ENCODE measurements around the gene SAV1. TPM values are rescaled to one million over a fixed set of nuclear protein-coding genes. Genes with fewer than 3 reads are reported as not detected.
A peak's percentile ranks its signal among the peaks of the same experiment; 100 is the strongest.

The SAV1 gene
- polyA plus RNA-seq, 1 of the 3 experiments (the other 2 are of a cell fraction): 8.9 TPM

DNA sequence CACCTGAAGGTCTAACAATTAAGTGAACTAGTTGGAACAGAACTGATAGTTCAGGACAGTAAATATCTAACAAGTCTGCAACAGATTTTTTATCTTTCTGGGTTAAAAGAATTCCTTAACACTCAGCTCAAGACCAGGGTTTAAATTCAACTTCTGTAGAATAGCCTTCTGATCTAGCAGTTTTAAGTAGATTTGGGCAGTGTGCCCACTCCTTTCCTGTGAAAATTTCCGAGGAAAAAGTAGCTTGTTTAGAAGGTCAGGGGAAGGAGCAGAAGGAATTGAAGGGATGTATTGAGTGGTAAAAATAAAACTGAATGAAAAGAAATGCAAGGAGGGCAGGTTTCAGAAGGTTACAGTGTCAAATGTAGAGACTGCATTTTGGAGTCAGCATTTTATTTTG lies 62.3 kb downstream of the SAV1 start:
- 0% methylated on average over 1 of the region's 1 CpG for WGBS (ENCODE audit: low lambda C conversion rate)
- peaks cover 0 to 18% of the 10 kb centered on the region in 2 experiments; a peak in 3 of 4 replicates for H3K4me1 ChIP-seq (ENCODE audit: control insufficient read depth in 1 of 2, insufficient read depth in 2 of 2, low read depth in 1 of 2, low read length in 1 of 2)
- CTCF ChIA-PET: interaction anchor here (0.7 to 3.5 kb wide), 5 partner anchors 9 to 172 kb away, joined by 3 to 14 read pairs (median 3); no protein-coding TSS in a partner anchor
- H2AFZ ChIP-seq (ENCODE audit: low read depth): no peak overlapping the region
- no peaks in the 10 kb centered on the region for H4K20me1 ChIP-seq (ENCODE audit: insufficient read depth)
- no peak overlapping the region for H3K9ac ChIP-seq
- H3K9me2 ChIP-seq: no peaks in the 10 kb centered on the region
- DNase-seq: no peak
- H3F3A ChIP-seq (replicated peaks; ENCODE audit: insufficient read depth): peaks cover 6% of the 10 kb centered on the region
- H3K4me2 ChIP-seq: no peak overlapping the region
- H3K36me3 ChIP-seq (replicated peaks in 1 of 2; ENCODE audit: control insufficient read depth in 1 of 2, insufficient read depth in 2 of 2, low read length in 1 of 2): peaks cover 0 to 8% of the 10 kb centered on the region in 2 experiments
- no peaks in the 10 kb centered on the region for H3K9me3 ChIP-seq
- POLR2A ChIA-PET: no interaction called here
- TF ChIP-seq POLR2AphosphoS5 (IDR thresholded peaks at IDR 0.05; ENCODE audit: low read depth, low read length) (no peak), RFX5 (IDR thresholded peaks at IDR 0.05; ENCODE audit: low read length) (no peak)
- TF ChIP-seq, protein P1, sequence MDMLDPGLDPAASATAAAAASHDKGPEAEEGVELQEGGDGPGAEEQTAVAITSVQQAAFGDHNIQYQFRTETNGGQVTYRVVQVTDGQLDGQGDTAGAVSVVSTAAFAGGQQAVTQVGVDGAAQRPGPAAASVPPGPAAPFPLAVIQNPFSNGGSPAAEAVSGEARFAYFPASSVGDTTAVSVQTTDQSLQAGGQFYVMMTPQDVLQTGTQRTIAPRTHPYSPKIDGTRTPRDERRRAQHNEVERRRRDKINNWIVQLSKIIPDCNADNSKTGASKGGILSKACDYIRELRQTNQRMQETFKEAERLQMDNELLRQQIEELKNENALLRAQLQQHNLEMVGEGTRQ (IDR thresholded peaks at IDR 0.05; ENCODE audit: borderline replicate concordance, low read depth, low read length): no peak
- TF ChIP-seq, protein P2, sequence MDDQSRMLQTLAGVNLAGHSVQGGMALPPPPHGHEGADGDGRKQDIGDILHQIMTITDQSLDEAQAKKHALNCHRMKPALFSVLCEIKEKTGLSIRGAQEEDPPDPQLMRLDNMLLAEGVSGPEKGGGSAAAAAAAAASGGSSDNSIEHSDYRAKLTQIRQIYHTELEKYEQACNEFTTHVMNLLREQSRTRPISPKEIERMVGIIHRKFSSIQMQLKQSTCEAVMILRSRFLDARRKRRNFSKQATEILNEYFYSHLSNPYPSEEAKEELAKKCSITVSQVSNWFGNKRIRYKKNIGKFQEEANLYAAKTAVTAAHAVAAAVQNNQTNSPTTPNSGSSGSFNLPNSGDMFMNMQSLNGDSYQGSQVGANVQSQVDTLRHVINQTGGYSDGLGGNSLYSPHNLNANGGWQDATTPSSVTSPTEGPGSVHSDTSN (IDR thresholded peaks at IDR 0.05): no peak
- no peaks in the 10 kb centered on the region for H3K79me2 ChIP-seq (ENCODE audit: insufficient read depth)
- no peak overlapping the region for H3K4me3 ChIP-seq (ENCODE audit: low read depth in 2 of 2, low read length in 1 of 2)
- H3K27me3 ChIP-seq (ENCODE audit: insufficient read depth): no peaks in the 10 kb centered on the region
- no peak overlapping the region for H3K27ac ChIP-seq (ENCODE audit: low read depth in 2 of 2, low read length in 1 of 2)

DNA sequence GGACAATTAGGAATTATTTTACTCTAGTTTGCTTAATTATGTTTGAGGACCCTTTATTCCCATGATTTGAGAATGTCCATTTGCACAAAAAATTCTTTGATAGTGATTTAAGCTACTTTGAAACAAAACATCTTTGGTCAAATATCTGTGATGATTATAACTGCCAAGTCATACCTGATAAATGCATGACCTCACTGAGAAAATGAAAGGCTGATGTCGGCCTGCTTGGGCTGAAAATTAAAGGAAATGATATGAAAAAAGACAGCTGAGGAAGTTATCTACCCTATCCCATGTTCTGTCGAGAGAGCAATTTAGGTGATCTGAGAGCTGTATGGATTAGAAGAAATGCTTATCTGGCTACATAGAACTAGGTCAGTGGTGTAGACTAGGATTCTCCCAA lies 64.5 kb downstream of the SAV1 start:
- Histone ChIP-seq H2AFZ (ENCODE audit: low read depth) (no peak overlapping the region; the same call in 1 of the 2 replicates), H3K9ac (peak overlapping the region; percentile 23; the same call in 1 of the 2 replicates), H4K20me1 (ENCODE audit: insufficient read depth) (no peaks in the 10 kb centered on the region), H3F3A (replicated peaks; ENCODE audit: insufficient read depth) (peaks cover 8% of the 10 kb centered on the region), H3K9me3 (no peaks in the 10 kb centered on the region), H3K36me3 (replicated peaks in 1 of 2; ENCODE audit: control insufficient read depth in 1 of 2, insufficient read depth in 2 of 2, low read length in 1 of 2) (peaks cover 0 to 8% of the 10 kb centered on the region in 2 experiments), H3K27ac (ENCODE audit: low read depth in 2 of 2, low read length in 1 of 2) (peak overlapping the region in 1 of 2 experiments; percentile 45; a peak in 2 of 4 replicates), H3K9me2 (no peaks in the 10 kb centered on the region), H3K4me2 (peak overlapping the region; percentile 26), H3K4me1 (ENCODE audit: control insufficient read depth in 1 of 2, insufficient read depth in 2 of 2, low read depth in 1 of 2, low read length in 1 of 2) (peaks cover 1 to 21% of the 10 kb centered on the region in 2 experiments; a peak in 3 of 4 replicates), H3K79me2 (ENCODE audit: insufficient read depth) (no peaks in the 10 kb centered on the region), H3K4me3 (ENCODE audit: low read depth in 2 of 2, low read length in 1 of 2) (no peak overlapping the region), H3K27me3 (ENCODE audit: insufficient read depth) (no peaks in the 10 kb centered on the region)
- 35% methylated on average over 2 of the region's 2 CpGs for WGBS (ENCODE audit: low lambda C conversion rate)
- TF ChIP-seq FOSL2 (IDR thresholded peaks at IDR 0.05; ENCODE audit: borderline replicate concordance, low read depth): peak; percentile 25; the same call in 1 of the 2 replicates
- 0 out of 2 replicates have a peak, but pooled peaks have one; percentile 21 for TF ChIP-seq FOXM1 (IDR thresholded peaks at IDR 0.05; ENCODE audit: low read depth)
- TF ChIP-seq, protein P2 (IDR thresholded peaks at IDR 0.05): peak; percentile 19; the same call in 1 of the 2 replicates
- peak; percentile 57 for TF ChIP-seq TCF12 (IDR thresholded peaks at IDR 0.05)
- TF ChIP-seq, protein P3, sequence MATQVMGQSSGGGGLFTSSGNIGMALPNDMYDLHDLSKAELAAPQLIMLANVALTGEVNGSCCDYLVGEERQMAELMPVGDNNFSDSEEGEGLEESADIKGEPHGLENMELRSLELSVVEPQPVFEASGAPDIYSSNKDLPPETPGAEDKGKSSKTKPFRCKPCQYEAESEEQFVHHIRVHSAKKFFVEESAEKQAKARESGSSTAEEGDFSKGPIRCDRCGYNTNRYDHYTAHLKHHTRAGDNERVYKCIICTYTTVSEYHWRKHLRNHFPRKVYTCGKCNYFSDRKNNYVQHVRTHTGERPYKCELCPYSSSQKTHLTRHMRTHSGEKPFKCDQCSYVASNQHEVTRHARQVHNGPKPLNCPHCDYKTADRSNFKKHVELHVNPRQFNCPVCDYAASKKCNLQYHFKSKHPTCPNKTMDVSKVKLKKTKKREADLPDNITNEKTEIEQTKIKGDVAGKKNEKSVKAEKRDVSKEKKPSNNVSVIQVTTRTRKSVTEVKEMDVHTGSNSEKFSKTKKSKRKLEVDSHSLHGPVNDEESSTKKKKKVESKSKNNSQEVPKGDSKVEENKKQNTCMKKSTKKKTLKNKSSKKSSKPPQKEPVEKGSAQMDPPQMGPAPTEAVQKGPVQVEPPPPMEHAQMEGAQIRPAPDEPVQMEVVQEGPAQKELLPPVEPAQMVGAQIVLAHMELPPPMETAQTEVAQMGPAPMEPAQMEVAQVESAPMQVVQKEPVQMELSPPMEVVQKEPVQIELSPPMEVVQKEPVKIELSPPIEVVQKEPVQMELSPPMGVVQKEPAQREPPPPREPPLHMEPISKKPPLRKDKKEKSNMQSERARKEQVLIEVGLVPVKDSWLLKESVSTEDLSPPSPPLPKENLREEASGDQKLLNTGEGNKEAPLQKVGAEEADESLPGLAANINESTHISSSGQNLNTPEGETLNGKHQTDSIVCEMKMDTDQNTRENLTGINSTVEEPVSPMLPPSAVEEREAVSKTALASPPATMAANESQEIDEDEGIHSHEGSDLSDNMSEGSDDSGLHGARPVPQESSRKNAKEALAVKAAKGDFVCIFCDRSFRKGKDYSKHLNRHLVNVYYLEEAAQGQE (IDR thresholded peaks at IDR 0.05; ENCODE audit: low read depth, low read length): no peak
- ChIA-PET POLR2A (interaction anchor here (1.0 kb wide), 1 partner anchor 44 kb away, joined by 3 read pairs; the partner anchor contains the start of gene ATL1), CTCF (interaction anchor here (0.7 to 3.5 kb wide), 2 partner anchors 9 to 170 kb away, joined by 3 to 14 read pairs; no protein-coding TSS in a partner anchor)
- no peak for DNase-seq

All from SK-N-SH (cell line).